Kasumi-1 (cell line): ENCODE results near the gene TAF3.
A peak's percentile ranks its signal among the peaks of the same experiment; 100 is the strongest.
"Not testable (repeated sequence)": the region's sequence is repeated elsewhere in the genome, so short reads cannot be mapped to it uniquely, and the experiment has no call there.

Experiments
- DNase-seq, 2 experiments: peaks; one replicate each; lab custom pipeline; 2025; lab: John Stamatoyannopoulos, UW

The TAF3 gene, protein sequence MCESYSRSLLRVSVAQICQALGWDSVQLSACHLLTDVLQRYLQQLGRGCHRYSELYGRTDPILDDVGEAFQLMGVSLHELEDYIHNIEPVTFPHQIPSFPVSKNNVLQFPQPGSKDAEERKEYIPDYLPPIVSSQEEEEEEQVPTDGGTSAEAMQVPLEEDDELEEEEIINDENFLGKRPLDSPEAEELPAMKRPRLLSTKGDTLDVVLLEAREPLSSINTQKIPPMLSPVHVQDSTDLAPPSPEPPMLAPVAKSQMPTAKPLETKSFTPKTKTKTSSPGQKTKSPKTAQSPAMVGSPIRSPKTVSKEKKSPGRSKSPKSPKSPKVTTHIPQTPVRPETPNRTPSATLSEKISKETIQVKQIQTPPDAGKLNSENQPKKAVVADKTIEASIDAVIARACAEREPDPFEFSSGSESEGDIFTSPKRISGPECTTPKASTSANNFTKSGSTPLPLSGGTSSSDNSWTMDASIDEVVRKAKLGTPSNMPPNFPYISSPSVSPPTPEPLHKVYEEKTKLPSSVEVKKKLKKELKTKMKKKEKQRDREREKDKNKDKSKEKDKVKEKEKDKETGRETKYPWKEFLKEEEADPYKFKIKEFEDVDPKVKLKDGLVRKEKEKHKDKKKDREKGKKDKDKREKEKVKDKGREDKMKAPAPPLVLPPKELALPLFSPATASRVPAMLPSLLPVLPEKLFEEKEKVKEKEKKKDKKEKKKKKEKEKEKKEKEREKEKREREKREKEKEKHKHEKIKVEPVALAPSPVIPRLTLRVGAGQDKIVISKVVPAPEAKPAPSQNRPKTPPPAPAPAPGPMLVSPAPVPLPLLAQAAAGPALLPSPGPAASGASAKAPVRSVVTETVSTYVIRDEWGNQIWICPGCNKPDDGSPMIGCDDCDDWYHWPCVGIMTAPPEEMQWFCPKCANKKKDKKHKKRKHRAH

DNA sequence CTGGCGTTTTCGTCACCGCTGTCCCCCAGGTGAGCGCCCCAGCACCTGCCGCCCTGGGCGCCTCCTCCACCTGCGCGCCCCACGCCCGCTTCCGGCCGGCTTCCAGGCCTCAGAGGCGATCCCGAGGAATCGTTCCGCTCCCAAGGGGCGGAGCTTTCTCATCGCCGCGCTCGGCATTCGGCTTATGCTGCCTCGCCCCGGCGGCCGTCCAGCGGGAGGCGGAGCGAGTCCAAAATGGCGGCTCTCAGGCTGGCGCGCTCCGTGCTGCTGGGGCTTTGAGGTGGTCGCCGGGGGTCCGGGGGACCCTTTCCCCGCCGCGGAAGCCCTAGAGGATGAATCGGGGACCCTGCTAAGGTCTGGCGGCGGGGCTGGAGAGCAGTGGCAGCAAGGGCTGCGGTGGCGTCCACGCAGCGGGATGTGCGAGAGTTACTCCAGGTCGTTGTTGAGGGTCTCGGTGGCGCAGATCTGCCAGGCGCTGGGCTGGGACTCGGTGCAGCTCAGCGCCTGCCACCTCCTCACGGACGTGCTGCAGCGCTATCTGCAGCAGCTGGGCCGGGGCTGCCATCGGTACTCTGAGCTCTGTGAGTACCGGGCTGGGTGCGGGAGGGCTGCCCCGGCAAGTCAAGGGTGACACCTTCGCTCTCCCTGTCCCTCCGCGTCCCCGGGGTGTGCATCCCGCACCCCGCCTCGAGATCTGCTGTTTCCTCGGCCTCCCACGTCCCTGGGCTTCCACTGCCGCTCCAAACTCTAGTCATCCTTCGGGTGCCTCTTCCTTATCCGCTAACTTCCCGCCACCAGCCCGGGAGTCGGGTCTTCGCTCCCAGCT is at the start of gene TAF3:
TSS of gene TAF3 (plus strand) at position 211 of the 826 bp plus-strand sequence. CDS start at position 416, 205 bp downstream.
- peak; percentile 93 to 95 for DNase-seq

DNA sequence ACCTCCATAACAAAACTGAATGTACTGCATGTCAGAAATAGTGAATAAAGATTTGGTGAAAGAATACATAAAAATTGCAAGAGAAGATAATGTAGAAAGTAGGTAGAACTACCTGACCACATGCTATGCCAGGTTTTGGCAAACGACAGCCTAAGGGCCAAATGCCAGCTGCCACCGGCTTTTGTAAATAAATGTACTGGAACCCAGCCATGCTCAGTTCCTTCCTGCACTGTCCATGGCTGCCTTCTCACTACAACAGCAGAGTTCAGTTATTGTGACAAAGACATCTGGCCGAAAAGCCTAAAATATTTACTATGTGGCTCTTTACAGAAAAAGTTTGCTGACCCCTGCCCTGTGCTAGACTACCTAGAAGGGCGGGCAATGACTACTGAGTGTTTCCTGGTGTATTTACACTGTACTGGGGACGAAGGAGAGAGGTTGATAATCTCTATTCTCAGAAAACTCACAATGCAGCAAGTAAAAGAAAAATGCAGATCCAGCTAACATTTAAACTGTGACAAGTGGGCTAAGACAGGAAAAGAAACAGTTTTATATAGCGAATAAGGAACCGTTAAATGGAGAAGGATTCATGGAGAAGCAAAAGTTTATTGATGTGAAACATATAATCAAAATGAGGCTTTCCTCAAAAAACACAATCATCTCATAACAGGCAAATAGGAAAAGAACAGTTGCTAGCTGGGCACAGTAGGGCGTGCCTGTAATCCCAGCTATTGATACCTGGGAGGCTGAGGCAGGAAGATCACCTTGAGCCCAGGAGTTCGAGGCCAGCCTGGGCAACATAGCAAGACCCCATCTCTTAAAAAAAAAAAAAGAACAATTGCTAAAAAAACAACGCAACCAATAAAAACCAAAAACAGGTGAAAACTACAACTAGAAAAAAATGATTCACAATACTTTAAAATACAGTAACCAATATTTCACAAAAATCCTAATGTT is 44.2 kb upstream of the TAF3 start:
- no peak for DNase-seq

DNA sequence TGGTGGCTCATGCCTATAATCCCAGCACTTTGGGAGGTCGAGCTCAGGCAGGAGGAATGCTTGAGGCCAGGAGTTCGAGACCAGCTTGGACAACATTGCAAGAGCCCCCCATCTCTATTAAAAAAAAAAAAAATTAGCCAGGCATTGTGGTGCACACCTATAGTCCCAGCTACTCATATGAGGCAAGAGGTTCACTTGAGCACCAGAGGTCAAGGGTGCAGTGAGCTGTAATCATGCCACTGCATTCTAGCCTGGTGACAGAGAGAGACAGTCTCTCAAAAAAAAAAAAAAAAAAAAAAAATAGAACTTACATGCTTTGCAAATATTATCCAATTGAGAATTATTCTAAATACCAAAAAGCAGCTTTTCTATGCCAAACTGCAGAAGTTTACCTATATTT is 41.5 kb upstream of the TAF3 start:
- no peak for DNase-seq

DNA sequence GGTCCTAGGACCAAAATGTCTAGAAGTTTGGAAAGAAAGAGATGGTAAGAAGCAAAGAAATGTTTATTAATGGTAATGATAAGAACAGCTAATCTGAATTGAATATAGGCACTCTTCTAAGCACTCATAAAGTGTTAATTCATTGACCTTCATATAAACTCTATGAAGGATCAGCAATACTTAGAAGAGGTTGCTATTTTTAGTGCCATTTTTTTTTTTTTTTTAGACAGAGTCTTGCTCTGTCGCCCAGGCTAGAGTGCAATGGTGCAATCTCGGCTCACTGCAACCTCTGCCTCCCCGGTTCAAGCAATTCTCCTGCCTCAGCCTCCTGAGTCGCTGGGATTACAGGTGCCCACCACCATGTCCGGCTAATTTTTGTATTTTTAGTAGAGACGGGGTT is 36.1 kb upstream of the TAF3 start:
- not testable (repeated sequence) for DNase-seq

DNA sequence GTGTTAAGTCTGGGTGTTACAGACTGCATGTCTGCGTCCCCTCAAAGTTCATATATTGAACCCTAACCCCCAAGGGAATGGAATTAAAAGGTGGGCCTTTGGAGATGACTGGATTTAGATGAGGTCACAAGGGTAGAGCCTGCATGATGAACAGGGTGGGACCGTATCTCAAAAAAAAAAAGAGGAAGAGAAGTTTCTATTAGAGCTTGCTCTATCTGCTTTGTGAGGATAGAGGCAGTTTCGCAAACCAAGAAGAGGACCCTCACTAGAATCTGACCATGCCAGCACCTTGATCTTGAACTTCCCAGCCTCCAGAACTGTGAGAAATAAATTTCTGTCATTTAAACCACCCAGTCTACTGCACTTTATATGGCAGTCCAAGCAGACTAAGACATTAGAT is 31.9 kb upstream of the TAF3 start:
- DNase-seq: peak; percentile 51 to 56

DNA sequence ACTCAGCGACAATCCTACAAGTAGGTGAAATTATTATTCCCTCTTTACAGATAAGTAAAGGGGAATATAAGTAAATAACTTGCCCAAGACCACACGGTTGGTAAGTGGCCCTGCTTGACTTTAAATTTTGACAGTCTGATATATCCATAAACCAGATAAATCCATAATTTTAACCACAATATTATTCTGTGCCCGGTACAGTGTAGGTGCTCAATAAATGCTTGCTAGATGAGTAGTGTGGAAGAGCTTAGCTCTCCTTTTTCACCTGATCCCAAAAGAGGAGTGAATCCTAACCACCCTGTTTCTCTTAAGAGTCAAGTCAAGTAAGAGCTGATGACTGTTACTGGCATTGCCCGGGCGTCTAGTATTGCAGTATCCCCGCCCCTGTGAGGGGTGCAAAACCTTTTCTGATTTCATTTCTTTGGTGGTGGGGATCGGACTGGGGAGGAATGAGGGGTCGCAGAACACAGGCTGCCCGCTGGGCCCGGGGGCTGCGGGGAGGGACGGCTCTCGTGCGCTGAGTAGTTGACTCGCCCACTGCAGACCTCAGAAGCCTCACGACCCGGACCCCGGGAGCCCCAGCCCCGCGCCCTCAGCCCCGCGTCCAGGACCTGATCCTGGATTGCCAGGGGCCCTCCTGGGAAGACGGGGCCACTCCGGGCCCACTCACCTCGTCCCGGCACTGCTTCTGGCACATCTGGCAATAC is 31.0 kb upstream of the TAF3 start:
- DNase-seq: no peak

DNA sequence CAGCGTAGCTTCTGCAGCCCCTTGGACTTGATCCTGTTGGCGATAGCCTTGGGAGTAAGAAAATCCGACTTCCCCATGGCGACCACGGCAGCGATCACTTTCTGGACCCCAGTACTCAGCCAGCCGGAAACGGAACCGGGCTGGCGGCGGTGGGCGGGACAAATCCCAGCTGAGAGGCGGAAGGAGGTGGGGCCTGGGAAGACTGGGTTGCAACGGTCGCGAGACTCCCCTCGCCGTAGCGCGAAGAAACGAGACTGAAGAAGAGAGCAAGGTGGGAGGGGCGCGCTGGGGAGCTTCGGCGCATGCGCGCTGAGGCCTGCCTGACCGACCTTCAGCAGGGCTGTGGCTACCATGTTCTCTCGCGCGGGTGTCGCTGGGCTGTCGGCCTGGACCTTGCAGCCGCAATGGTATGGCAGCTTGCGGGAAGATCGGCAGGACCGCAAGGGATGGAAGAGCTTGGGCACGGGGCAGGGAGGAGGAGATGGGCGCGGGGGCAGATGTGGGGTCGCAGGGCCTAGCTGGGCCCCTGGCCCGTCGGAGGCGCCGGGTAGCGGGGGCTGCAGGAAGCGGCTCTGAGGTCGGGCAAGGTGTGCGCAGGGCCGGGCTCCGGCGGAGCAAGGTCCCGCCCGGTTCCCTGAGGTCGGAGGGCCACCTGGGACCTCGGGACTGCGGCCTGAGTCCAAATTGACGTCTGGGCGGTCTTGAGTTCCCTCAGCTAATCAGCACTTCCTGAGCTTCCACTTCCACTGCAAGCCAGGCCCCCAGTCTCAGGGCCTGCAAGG is 30.3 kb upstream of the TAF3 start, which contains the start of the genes ATP5F1C and KIN:
TSS of gene ATP5F1C (plus strand) at position 321 of the 782 bp plus-strand sequence. CDS start at position 352, 31 bp downstream.
TSS of gene KIN (minus strand) at position 137 of the 782 bp plus-strand sequence. CDS start at position 77, 60 bp downstream.
- DNase-seq: peak; percentile 99

DNA sequence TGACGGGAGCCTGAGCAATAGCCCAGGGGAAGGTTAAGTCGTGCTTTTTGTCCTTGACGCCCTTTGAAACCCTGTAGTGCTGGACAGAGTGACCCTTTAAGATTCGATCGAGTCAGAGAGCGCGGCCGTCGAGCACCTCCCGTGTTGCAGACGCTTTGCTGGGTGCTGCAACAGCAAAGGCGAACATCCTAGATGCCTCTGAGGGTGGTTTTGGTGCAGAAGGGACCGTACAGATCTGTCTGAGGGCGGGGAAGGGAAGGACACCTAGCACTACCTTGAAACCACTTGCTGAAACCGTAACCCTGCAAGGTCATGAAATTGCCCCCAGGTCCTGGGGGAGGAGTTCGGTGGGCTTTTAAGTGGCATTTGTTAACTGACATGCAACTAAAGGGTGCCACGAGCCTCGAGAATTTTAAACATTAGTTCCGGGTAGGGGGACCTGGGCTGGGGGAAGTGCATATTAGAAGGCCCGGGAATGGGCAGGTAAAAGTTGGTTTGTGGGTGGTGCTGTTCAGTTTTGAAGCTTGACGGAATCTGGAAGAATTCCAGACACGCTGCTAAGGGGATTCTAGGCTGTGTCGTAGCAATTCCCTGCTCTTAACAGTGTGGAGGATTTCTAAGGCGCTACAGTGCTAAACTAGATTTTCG is 29.5 kb upstream of the TAF3 start:
- DNase-seq: no peak

DNA sequence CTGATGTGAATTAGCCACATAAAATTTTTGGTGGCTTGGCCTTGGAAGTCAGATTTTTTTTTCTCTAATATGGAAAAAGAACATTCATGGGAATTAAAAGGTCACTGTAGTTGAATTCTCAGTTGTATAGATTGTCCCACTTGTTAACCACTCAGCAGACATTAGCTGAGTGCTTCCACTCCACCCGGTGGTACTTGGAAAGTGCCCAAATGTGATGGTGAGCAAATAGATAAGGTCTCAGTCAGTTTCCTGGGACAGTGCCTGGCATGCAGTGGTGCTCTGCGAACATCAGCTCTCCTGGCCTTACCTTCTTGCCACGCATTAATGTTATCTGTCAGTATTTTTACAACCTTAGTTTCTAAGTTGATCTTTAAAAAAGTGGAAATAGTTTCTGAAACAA is 28.9 kb upstream of the TAF3 start:
- peak in 1 of 2 experiments; percentile 29 for DNase-seq

DNA sequence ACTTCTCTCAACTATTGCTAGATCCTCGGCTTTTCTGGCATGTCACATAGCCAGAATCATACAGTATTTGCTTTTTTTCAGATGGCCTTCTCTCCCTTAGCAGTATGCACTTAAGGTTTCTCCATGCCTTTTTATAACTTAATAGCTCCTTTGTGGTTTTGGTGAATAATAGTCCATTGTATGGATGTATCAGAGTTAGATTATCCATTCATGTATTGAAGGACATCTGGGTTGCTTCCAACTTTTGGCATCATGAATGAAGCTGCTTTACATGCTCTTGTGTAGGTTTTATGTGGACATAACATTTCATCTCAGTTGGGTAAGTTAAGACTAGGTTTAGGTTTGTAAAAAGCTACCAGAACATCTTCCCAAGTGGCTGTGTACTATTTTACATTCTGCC is 25.8 kb upstream of the TAF3 start:
- no peak for DNase-seq

DNA sequence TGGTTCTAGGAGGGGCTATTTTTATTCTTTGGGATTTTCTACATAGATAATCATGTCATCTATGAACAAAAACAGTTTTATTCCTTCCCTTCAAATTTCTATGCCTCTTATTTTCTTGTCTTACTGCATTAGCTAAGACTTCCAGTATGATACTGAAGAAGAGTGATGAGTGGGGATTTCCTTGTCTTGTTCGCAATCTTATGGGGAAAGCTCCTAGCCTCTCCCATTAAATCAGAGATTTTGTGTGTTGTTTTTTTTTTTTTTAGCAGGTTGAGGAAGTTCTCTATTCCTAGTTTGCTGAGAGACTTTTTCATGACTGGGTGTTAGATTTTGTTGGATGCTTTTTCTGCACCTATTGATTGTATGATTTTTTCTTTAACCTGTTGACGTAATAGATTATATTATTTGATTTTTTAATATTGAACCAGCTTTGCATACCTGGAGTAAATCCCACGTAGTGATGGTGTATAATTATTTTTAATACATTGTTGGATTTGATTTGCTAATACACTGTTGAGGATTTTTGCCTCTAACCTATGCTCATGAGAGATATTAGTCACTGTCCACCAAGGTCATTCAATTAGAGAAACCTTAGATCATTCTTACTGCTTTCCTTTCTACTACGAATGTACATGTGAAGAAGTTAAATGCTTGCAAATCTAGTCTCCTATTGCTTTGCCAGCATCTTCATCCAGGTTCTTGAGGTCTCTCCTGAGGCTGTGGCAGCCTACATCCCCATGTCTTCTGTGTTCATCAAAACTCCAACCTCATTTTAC is 23.9 kb upstream of the TAF3 start:
- no peak for DNase-seq

DNA sequence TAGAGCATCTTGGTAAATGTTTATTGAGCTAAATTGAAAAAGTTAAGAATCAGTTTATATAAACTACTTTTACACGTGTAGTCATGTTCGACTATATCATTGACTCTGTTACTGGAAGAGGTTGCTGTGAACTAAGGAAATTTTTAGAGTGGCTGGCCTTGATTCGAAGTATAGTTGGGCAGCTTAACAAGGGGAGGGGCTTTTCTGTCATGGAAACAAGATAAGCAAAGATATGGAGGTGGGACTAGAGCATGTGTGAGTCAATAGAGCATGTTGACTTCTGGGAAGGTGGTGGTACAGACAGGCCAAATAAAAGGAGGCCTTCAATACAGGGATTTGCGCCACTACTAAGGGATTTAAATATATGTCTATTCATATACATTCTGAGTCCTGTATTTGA is 22.7 kb upstream of the TAF3 start:
- no peak for DNase-seq

DNA sequence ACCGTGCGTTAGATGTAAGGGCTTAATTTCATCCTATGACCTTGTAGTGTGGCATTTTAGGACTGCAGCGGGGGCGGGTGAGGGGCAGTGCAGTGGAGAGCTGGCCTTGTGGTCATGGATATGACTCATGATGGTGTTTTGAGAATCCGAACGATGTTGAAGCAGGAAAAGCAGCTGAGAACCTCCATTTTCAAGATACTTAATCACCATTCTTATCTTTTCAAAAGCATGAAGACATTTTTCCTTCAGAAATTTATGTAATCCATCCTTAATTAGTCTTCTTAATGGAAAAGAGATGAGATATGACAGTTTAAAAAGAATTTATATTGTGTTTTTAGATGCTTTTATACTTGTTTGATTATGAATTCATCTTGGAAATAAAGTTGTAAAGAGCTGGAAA is 20.7 kb upstream of the TAF3 start:
- peak; percentile 32 to 33 for DNase-seq

DNA sequence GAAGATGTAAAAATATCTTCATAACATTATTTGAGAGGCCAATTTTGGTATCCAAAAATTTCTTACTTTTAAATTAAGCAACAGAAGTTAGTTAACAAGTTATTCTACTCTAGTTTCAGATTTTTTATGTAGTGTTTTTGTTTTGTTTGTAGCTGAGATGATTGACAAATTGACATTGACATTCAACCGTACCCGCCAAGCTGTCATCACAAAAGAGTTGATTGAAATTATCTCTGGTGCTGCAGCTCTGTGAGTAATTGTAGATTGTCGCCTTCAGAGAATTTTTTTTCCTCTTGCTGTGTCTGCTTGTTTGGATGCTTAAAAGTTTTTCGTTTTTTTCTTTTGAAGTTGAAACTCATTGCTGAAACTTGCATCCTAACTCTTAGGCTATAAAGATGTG is 15.7 kb upstream of the TAF3 start:
- no peak for DNase-seq

DNA sequence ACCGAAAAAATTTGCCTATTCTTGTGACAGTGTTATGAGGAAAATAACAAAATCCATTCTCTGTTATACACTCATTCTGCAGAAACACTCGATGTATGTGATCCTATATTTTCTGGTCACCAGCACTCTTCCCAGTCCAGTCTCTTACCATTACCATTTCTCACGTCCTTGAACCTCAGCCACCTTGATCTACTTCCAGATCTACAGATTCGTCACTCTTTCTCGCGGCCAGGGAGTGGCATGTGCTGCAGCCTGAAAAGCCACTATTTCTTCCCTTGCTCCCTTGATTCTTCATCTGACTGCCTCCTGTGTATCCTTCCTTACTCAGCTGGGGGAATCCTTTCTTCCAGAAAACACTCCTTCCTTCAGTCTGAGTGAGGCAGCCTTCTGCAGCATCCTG is 14.1 kb upstream of the TAF3 start:
- no peak for DNase-seq

DNA sequence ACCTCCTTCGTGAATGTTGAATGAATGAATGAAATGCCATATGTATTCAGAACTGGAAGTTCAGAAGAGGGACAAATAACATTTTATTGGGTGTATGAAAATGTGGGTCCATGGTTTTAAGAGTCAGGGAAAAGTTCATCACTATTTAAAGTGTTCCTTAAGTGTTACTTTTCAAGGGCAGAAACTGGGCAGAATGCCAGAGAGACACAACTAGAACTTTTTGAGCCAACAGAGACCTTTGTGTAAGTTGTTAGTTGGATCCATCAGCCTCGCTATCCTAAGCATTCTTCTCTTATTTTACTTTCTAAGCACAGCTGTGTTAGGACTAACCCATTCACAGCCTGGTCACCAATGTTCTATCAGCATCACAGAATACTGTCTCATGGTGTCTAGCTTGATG is 13.6 kb upstream of the TAF3 start:
- DNase-seq: no peak

DNA sequence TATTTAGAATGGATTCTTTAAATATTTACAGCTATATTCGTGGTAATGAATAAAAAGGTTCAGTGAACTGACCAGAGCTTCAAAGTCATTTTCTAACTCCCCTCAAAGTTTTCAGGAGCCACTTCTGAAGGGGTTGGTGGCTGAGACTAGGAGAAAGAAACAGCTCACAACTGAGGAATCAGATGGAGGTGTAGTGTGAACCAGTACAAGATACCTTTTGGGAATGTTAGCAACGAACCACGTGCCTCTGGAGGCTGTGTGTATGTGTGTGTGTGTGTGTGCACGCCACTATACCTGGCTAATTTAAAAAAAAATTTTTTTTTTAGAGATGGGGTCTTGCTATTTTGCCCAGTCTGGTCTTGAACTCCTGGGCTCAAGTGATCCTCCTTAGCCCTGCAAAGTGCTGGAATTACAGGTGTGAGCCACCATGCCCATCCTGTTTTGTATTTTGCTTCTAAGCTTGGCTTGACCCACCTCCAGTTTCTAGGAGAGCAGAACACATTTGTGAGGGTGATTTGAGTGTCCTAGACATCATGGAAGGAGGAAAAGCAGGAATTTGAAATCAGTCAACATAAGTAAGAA is 9.5 kb upstream of the TAF3 start:
- no peak for DNase-seq

DNA sequence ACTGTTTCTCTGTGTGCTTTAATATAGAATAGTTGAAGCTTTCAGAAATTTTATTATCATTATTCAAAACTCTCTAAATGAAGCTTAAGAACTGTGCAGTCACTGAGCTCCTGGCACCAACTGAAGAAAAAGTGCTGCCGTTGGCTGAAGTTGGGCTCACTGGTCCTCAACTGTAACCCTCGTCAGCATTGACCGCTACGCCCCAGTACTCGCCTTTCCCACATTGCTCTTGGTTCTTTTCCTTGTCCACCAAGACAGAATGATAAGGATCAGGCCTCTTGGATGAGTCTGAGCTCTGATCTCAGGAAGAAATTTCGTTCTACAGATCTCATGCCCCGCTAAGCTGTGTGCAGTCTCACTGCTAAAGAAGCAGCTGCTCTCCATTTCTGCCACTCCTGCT is 7.9 kb upstream of the TAF3 start:
- DNase-seq: no peak
